Thoracic aorta (tissue), 2 donors: ENCODE measurements around the gene CFAP52. TPM values are rescaled to one million over a fixed set of nuclear protein-coding genes. Genes with fewer than 3 reads are reported as not detected.
"Not testable (repeated sequence)": the region's sequence is repeated elsewhere in the genome, so short reads cannot be mapped to it uniquely, and the experiment has no call there.

Source experiments
- ATAC-seq: fragments of 150-250 bp; one replicate; pipeline ENCODE4 v1.8.0; 2017; ENCODE audit warnings: low read depth; ENCODE audit not compliant: insufficient number of reproducible peaks, low FRiP score
- DNase-seq: peaks from one replicate; pipeline ENCODE4 v3.0.0-alpha.2; 2020; ENCODE audit warnings: low spot score
- H3K27ac ChIP-seq, 2 donors: fragments of 200-600 bp; sonication (generic); 1 replicate in 1 of 2; 2 replicates in 1 of 2; pipeline ENCODE4 v1.5.1; 2016; ENCODE audit warnings: mild to moderate bottlenecking in 2 of 2, moderate library complexity in 2 of 2
- H3K27me3 ChIP-seq: fragments of 200-600 bp; sonication (generic); replicated peaks from 2 replicates; pipeline ENCODE4 v1.6.0; 2016; ENCODE audit warnings: mild to moderate bottlenecking; ENCODE audit not compliant: insufficient read depth
- H3K36me3 ChIP-seq: fragments of 200-600 bp; sonication (generic); one replicate; pipeline ENCODE4 v1.5.1; 2016
- H3K4me1 ChIP-seq, 2 donors: fragments of 200-600 bp; sonication (generic); 1 replicate in 1 of 2; 2 replicates in 1 of 2; pipeline versions ENCODE4 v1.5.1 to v1.6.0; 2016; ENCODE audit warnings: low read depth in 2 of 2, mild to moderate bottlenecking in 1 of 2; ENCODE audit not compliant: control insufficient read depth in 1 of 2
- H3K4me3 ChIP-seq: fragments of 200-600 bp; sonication (generic); 2 replicates; pipeline ENCODE4 v1.5.1; 2016; ENCODE audit warnings: mild to moderate bottlenecking
- H3K9me3 ChIP-seq: fragments of 200-600 bp; sonication (generic); 2 replicates; pipeline ENCODE4 v1.5.1; 2016
- CTCF ChIP-seq: fragments of 200-600 bp; sonication (generic); IDR thresholded peaks from one replicate; pipeline ENCODE4 v1.5.1; 2019; ENCODE audit warnings: antibody characterized with exemption
- total RNA-seq, 2 donors: library from RNA; depleted of rRNA; stranded (reverse); fragments of >200 nt; gene quantifications; one replicate each; pipeline versions ENCODE4 v1.1.0 to v1.2.3, GENCODE V29; 2016

CFAP52 gene
- total RNA-seq, 2 donors from 2014 or later, result not detected

GRCh38 chr17:9594065-9594464 is 17.6 kb downstream of the CFAP52 start:
- Histone ChIP-seq H3K27ac (no peak overlapping the region), H3K4me3 (no peak overlapping the region), H3K4me1 (no peaks in the 10 kb centered on the region), H3K27me3 (no peaks in the 10 kb centered on the region), H3K9me3 (no peaks in the 10 kb centered on the region), H3K36me3 (no peaks in the 10 kb centered on the region)
- no peak for TF ChIP-seq CTCF
- DNase-seq (no peak), ATAC-seq (no peak)

GRCh38 chr17:9597638-9598037 is 21.2 kb downstream of the CFAP52 start:
- not testable (repeated sequence) for DNase-seq, H3K4me1 ChIP-seq, H3K9me3 ChIP-seq, H3K36me3 ChIP-seq, H3K27me3 ChIP-seq, ATAC-seq, H3K27ac ChIP-seq, H3K4me3 ChIP-seq

GRCh38 chr17:9598661-9599060 is 22.2 kb downstream of the CFAP52 start:
- no peaks in the 10 kb centered on the region for H3K36me3 ChIP-seq
- H3K4me1 ChIP-seq, result no peaks in the 10 kb centered on the region
- no peak overlapping the region for H3K27ac ChIP-seq
- H3K9me3 ChIP-seq, result no peaks in the 10 kb centered on the region
- H3K27me3 ChIP-seq, result no peaks in the 10 kb centered on the region
- no peak for TF ChIP-seq CTCF
- H3K4me3 ChIP-seq, result no peak overlapping the region
- DNase-seq (no peak), ATAC-seq (no peak)

GRCh38 chr17:9604583-9604982 is 28.1 kb downstream of the CFAP52 start:
- H3K36me3 ChIP-seq, H3K4me3 ChIP-seq, H3K4me1 ChIP-seq, H3K27ac ChIP-seq, H3K9me3 ChIP-seq, H3K27me3 ChIP-seq, ATAC-seq, DNase-seq: not testable (repeated sequence)

- TF ChIP-seq CTCF, result no peak
- ATAC-seq (no peak), DNase-seq (no peak)
Measured at GRCh38 chr17:9606453-9606852, 30.0 kb downstream of the CFAP52 start.

GRCh38 chr17:9607058-9607457 is 30.6 kb downstream of the CFAP52 start:
- not testable (repeated sequence) for H3K4me1 ChIP-seq, DNase-seq, ATAC-seq, H3K36me3 ChIP-seq, H3K9me3 ChIP-seq, H3K27ac ChIP-seq, H3K27me3 ChIP-seq, H3K4me3 ChIP-seq

More at GRCh38 chr17:9606453-9606852, 30.0 kb downstream of the CFAP52 start:
- Histone ChIP-seq H3K27me3 (no peaks in the 10 kb centered on the region), H3K36me3 (no peaks in the 10 kb centered on the region), H3K27ac (no peak overlapping the region), H3K9me3 (no peaks in the 10 kb centered on the region), H3K4me3 (no peak overlapping the region), H3K4me1 (no peaks in the 10 kb centered on the region)

GRCh38 chr17:9611557-9611956 is 35.1 kb downstream of the CFAP52 start:
- H3K27me3 ChIP-seq, result no peaks in the 10 kb centered on the region
- DNase-seq (no peak), ATAC-seq (no peak)
- no peaks in the 10 kb centered on the region for H3K4me1 ChIP-seq
- no peak overlapping the region for H3K27ac ChIP-seq
- H3K36me3 ChIP-seq, result no peaks in the 10 kb centered on the region
- no peak for TF ChIP-seq CTCF
- no peak overlapping the region for H3K4me3 ChIP-seq
- no peaks in the 10 kb centered on the region for H3K9me3 ChIP-seq
